Stomach (tissue), 9 donors: ENCODE results near the gene DUOXA1. TPM values are rescaled to one million over a fixed set of nuclear protein-coding genes. Genes with fewer than 3 reads are reported as not detected.

Source experiments
- DNase-seq, 2 donors: peaks; one replicate each; pipeline versions ENCODE4 v3.0.0 to v3.0.0-alpha.2; 2013 to 2019
- H3K27ac ChIP-seq, 5 donors: fragments of 200-600 bp in 4 of 5; sonication (generic) in 4 of 5; one replicate each; pipeline ENCODE4 v1.5.1; 2013 to 2019; ENCODE audit warnings: mild to moderate bottlenecking in 1 of 5, moderate library complexity in 1 of 5
- H3K27me3 ChIP-seq, 3 donors: fragments of 200-600 bp; sonication (generic); one replicate each; pipeline ENCODE4 v1.5.1; 2017 to 2019; ENCODE audit warnings: mixed run types in 1 of 3
- H3K36me3 ChIP-seq, 4 donors: fragments of 200-600 bp; sonication (generic); 1 replicate in 3 of 4; 2 replicates in 1 of 4; pipeline ENCODE4 v1.5.1; 2016 to 2019
- H3K4me1 ChIP-seq, 4 donors: fragments of 200-600 bp; sonication (generic); one replicate each; pipeline ENCODE4 v1.5.1; 2016 to 2019
- H3K4me3 ChIP-seq, 4 donors: fragments of 200-600 bp; sonication (generic) in 3 of 4; one replicate each; pipeline ENCODE4 v1.5.1; 2016 to 2019; ENCODE audit warnings: mild to moderate bottlenecking in 1 of 4
- H3K9me3 ChIP-seq, 4 donors: fragments of 200-600 bp; sonication (generic); one replicate each; pipeline ENCODE4 v1.5.1; 2016 to 2019
- EP300 ChIP-seq: sonication (generic); formaldehyde crosslinking; IDR thresholded peaks from one replicate; pipeline ENCODE4 v1.6.1; 2017; ENCODE audit warnings: antibody characterized with exemption
- POLR2A ChIP-seq, 4 donors: fragments of 450-650 bp; IDR thresholded peaks; one replicate each; pipeline ENCODE4 v1.6.1; 2016; ENCODE audit warnings: antibody characterized with exemption in 4 of 4, control low read depth in 2 of 4, mild to moderate bottlenecking in 1 of 4, moderate library complexity in 1 of 4
- POLR2AphosphoS5 ChIP-seq, 3 donors: sonication (generic); formaldehyde crosslinking; IDR thresholded peaks; one replicate each; pipeline ENCODE4 v1.6.1; 2016; ENCODE audit warnings: antibody characterized with exemption in 3 of 3
- whole genome bisulfite sequencing, 5 donors: extraction: QIAGEN DNeasy Blood & Tissue Kit in 3 of 5; methylation state at CpG; one replicate each; pipeline versions ENCODE4 v1.1.5 to v1.1.7; 2013 to 2018; 5-methylcytosine and 5-hydroxymethylcytosine counted together
- intact Hi-C: fragments of 100-400 bp; cut with DNase I; formaldehyde crosslinking; loops from one replicate; pipeline ENCODE4 v1.15.1; 2023; ENCODE audit warnings: low total_unique reads
- polyA plus RNA-seq, 3 donors: library from polyadenylated mRNA; stranded (reverse); fragments of 200-250 nt; gene quantifications; one replicate each; pipeline ENCODE4 v1.2.3, GENCODE V29; 2013
- total RNA-seq, 5 donors: library from RNA; depleted of rRNA; stranded (reverse); fragments of >200 nt; gene quantifications; one replicate each; pipeline versions ENCODE4 v1.1.0 to v1.2.3, GENCODE V29; 2014 to 2016
- TF ChIP-seq, protein P1 (sequence below), 7 experiments: fragments of 450-650 bp in 4 of 7; fragments of 200-600 bp in 3 of 7; sonication (generic) in 3 of 7; IDR thresholded peaks; one replicate each; pipeline ENCODE4 v1.5.1; 2016 to 2019; ENCODE audit warnings: antibody characterized with exemption in 7 of 7, control low read depth in 2 of 7, mild to moderate bottlenecking in 1 of 7
- donor health status: healthy with polysubstance abuse.
- donor health status: Bipolar disorder and iron deficiency.
- donor health status: healthy.

DUOXA1 gene
- total and polyA plus RNA-seq, 8 donors: 2.4 to 96.7 (median 26.4) TPM; not detected in 1

DNA sequence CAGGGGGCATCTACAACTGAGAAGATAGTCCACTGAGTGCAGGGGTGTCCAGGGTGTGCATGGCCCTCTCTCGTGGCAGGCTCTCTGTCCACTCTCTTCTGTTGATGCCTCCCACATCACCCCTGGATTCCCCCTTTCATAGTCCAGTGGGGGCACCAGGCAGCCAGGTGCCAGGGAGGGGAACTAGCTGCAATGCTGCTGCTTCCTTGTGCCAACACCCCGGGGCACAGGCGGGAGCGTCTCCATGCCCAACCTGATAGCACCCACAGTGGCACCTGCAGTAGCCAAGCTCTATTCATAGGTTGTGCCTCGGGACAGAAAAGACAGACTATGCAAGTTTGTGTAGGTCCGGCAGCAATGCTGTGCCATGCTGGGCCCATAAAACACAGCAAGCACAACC lies 27.5 kb downstream of the DUOXA1 start:
- H3K27ac ChIP-seq: no peak overlapping the region
- peaks cover 0 to 26% (median 6%) of the 10 kb centered on the region in 4 donors for H3K36me3 ChIP-seq
- TF ChIP-seq POLR2A (IDR thresholded peaks at IDR 0.05): no peak
- no peak for TF ChIP-seq POLR2AphosphoS5 (IDR thresholded peaks at IDR 0.05)
- TF ChIP-seq EP300: no peak
- TF ChIP-seq, protein P1, sequence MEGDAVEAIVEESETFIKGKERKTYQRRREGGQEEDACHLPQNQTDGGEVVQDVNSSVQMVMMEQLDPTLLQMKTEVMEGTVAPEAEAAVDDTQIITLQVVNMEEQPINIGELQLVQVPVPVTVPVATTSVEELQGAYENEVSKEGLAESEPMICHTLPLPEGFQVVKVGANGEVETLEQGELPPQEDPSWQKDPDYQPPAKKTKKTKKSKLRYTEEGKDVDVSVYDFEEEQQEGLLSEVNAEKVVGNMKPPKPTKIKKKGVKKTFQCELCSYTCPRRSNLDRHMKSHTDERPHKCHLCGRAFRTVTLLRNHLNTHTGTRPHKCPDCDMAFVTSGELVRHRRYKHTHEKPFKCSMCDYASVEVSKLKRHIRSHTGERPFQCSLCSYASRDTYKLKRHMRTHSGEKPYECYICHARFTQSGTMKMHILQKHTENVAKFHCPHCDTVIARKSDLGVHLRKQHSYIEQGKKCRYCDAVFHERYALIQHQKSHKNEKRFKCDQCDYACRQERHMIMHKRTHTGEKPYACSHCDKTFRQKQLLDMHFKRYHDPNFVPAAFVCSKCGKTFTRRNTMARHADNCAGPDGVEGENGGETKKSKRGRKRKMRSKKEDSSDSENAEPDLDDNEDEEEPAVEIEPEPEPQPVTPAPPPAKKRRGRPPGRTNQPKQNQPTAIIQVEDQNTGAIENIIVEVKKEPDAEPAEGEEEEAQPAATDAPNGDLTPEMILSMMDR (IDR thresholded peaks at IDR 0.05): no peak
- H3K9me3 ChIP-seq: no peaks in the 10 kb centered on the region
- peaks cover 0 to 7% (median 0%) of the 10 kb centered on the region in 3 donors for H3K27me3 ChIP-seq
- H3K4me3 ChIP-seq: no peak overlapping the region
- H3K4me1 ChIP-seq: peaks cover 0 to 6% (median 0%) of the 10 kb centered on the region in 4 donors
- intact Hi-C loops: no loop called here
- peak in 1 of 2 donors; percentile 24 for DNase-seq
- WGBS, 5 donors: 89 to 95% (median 90%) methylated on average over 6 of the region's 6 CpGs

DNA sequence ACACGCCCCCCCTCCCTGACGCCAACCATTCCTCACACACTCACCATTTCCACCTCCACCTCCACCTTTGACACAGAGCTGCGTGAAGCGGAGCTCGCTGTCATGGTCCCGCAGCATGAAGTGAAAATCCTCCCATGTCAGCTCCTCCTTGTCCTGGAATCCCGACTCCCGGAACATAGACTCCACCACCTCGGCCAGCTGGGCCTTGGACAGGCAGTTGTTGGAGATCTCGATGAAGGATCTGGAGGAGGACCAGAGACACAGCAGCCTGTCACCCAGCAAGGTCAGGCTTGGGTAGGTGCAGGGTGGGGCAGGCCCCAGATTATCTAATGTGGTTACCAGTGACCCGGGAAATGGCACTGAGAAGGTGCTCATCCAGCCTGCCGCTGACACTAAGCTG lies 27.9 kb downstream of the DUOXA1 start:
- H3K9me3 ChIP-seq: no peaks in the 10 kb centered on the region
- no peak overlapping the region for H3K4me3 ChIP-seq
- TF ChIP-seq EP300 (no peak), POLR2AphosphoS5 (IDR thresholded peaks at IDR 0.05) (no peak), POLR2A (IDR thresholded peaks at IDR 0.05) (no peak)
- TF ChIP-seq, protein P1 (IDR thresholded peaks at IDR 0.05): no peak
- H3K27me3 ChIP-seq: peaks cover 0 to 3% (median 0%) of the 10 kb centered on the region in 3 donors
- 90 to 94% (median 94%) methylated on average over 12 of the region's 12 CpGs for WGBS, 5 donors
- intact Hi-C loops: no loop called here
- DNase-seq: no peak
- no peak overlapping the region for H3K27ac ChIP-seq
- peaks cover 0 to 23% (median 5%) of the 10 kb centered on the region in 4 donors for H3K36me3 ChIP-seq
- H3K4me1 ChIP-seq: peaks cover 0 to 6% (median 0%) of the 10 kb centered on the region in 4 donors

DNA sequence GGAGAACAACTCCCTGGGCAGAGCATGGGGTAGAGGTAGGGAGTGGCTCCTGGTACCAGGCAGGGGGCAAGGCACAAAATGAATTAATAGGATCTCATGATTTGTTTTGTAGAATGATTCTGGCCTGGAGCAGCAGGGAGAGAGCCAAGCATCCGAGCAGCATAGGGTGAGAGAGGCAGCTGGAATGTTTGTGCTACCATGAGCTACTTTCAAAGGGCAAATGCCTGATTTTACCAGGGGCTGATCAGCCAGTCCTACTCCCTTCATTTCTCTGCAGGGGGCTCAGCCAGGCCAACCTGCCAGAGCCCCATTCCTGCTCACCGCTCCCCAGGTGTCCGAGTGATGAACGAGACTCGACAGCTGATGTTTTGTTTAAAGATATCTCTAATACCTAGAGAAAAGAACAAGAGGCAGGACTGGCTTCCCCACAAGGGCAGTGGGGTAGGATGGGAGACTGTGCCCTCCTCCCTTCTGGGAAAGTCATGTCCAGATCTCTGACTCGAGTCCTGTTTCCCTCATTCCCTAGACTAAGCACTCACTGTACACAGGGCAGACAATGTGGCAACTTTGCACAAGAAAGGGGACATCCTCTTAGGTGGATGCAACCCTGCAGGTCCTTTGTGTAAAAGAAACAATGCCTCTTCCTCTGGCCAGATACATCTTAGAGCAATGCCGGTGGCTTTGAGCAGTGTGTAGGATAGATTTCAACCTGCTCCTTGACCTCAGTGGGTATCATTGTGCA lies 28.6 kb downstream of the DUOXA1 start:
- H3K27ac ChIP-seq: no peak overlapping the region
- H3K9me3 ChIP-seq: no peaks in the 10 kb centered on the region
- no peak overlapping the region for H3K4me3 ChIP-seq
- H3K36me3 ChIP-seq: peaks cover 0 to 21% (median 4%) of the 10 kb centered on the region in 4 donors
- 67 to 71% (median 70%) methylated on average over 7 of the region's 7 CpGs for WGBS, 5 donors
- H3K4me1 ChIP-seq: peaks cover 0 to 6% (median 0%) of the 10 kb centered on the region in 4 donors
- TF ChIP-seq POLR2A (IDR thresholded peaks at IDR 0.05) (no peak), EP300 (no peak), POLR2AphosphoS5 (IDR thresholded peaks at IDR 0.05) (no peak)
- TF ChIP-seq, protein P1 (IDR thresholded peaks at IDR 0.05): no peak
- no peak for DNase-seq
- intact Hi-C loops: no loop called here
- no peaks in the 10 kb centered on the region for H3K27me3 ChIP-seq

DNA sequence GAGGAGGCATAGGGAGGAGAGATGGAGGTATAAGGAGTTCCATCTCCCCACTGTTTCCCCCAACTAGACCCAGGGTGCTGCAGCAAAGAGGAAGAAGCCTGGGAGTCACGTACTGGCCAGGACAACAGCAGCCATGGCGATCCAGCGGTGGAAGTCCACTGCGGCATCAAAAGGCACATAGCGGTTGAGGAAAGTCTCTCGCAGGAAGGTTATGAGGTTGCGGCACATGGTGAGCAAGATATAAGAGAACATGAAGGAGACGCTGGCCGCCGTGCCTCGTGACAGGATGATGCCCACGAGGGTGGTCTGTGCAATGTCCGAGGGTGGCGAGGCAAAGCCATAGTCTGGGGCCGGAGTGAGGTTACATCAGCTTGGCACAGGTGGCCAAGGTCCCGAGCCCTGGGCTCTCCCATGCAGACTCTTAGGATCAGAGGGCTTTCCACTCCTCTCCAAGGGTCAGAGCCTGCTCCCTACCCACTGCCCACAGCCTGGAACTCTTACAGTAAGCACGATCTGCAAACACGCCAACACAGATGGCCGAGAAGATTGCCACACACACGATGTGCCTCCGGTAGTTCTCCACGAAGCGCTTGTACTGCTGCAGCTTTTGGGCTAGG lies 30.0 kb downstream of the DUOXA1 start:
- Histone ChIP-seq H3K27me3 (no peaks in the 10 kb centered on the region), H3K4me3 (no peak overlapping the region), H3K36me3 (peaks cover 0 to 17% (median 4%) of the 10 kb centered on the region in 4 donors), H3K27ac (no peak overlapping the region), H3K4me1 (no peaks in the 10 kb centered on the region), H3K9me3 (no peaks in the 10 kb centered on the region)
- intact Hi-C loops: no loop called here
- no peak for DNase-seq
- TF ChIP-seq EP300 (no peak), POLR2AphosphoS5 (IDR thresholded peaks at IDR 0.05) (no peak), POLR2A (IDR thresholded peaks at IDR 0.05) (no peak)
- TF ChIP-seq, protein P1 (IDR thresholded peaks at IDR 0.05): no peak
- 83 to 90% (median 89%) methylated on average over 23 of the region's 23 CpGs for WGBS, 5 donors
